ENCODE results near the gene APOL2. TPM values are rescaled to one million over a fixed set of nuclear protein-coding genes. Genes with fewer than 3 reads are reported as not detected.
"Not testable (repeated sequence)": the region's sequence is repeated elsewhere in the genome, so short reads cannot be mapped to it uniquely, and the experiment has no call there.

Gene APOL2
- total RNA-seq, 1 experiment from 2014 or later, result 10.0 TPM

GRCh38 chr22:36191106-36191836 is 48.1 kb downstream of the APOL2 start:
- H3K4me1 Mint-ChIP-seq (ENCODE audit: low read depth, unreplicated experiment), result no peaks in the 10 kb centered on the region
- H3K27me3 ChIP-seq (replicated peaks; ENCODE audit: control insufficient read depth, insufficient read depth, low read length), result no peaks in the 10 kb centered on the region; the same call in 1 of the 2 replicates
- no peak for TF ChIP-seq CTCF (IDR thresholded peaks at IDR 0.05; ENCODE audit: insufficient read depth in 1 of 2, low read depth in 1 of 2, low read length in 1 of 2, severe bottlenecking in 1 of 2, unreplicated experiment in 1 of 2)
- no peaks in the 10 kb centered on the region for H3K9me3 ChIP-seq
- ChIA-PET POLR2A (no interaction called here), CTCF (no interaction called here)
- DNase-seq, result no peak
- H3K27ac Mint-ChIP-seq (ENCODE audit: unreplicated experiment), result no peak overlapping the region
- H3K9me3 Mint-ChIP-seq (ENCODE audit: unreplicated experiment), result no peaks in the 10 kb centered on the region
- no peaks in the 10 kb centered on the region for H3K36me3 Mint-ChIP-seq (ENCODE audit: insufficient read depth, unreplicated experiment)
- intact Hi-C loops (cut with micrococcal nuclease; ENCODE audit: unreplicated experiment), result no loop called here
- H3K27me3 Mint-ChIP-seq (ENCODE audit: insufficient read depth, unreplicated experiment), result no peaks in the 10 kb centered on the region
- H3K4me3 Mint-ChIP-seq (ENCODE audit: unreplicated experiment), result no peak overlapping the region
- no peaks in the 10 kb centered on the region for H3K4me1 ChIP-seq
- no peak overlapping the region for H3K4me3 ChIP-seq (ENCODE audit: low read depth, low read length)
- BruUV-seq (replicated peaks), result no TSS peak
- H3K36me3 ChIP-seq (ENCODE audit: control insufficient read depth, insufficient read depth, low read length), result no peaks in the 10 kb centered on the region

GRCh38 chr22:36187862-36188261 is 51.5 kb downstream of the APOL2 start:
- BruUV-seq (replicated peaks); DNase-seq; H3K27me3 Mint-ChIP-seq (ENCODE audit: insufficient read depth, unreplicated experiment); H3K36me3 ChIP-seq (ENCODE audit: control insufficient read depth, insufficient read depth, low read length); H3K4me3 Mint-ChIP-seq (ENCODE audit: unreplicated experiment); H3K4me1 Mint-ChIP-seq (ENCODE audit: low read depth, unreplicated experiment); H3K4me1 ChIP-seq; H3K27me3 ChIP-seq (replicated peaks; ENCODE audit: control insufficient read depth, insufficient read depth, low read length); CTCF ChIA-PET; POLR2A ChIA-PET; H3K9me3 ChIP-seq; H3K4me3 ChIP-seq (ENCODE audit: low read depth, low read length); intact Hi-C loops (cut with micrococcal nuclease; ENCODE audit: unreplicated experiment); H3K36me3 Mint-ChIP-seq (ENCODE audit: insufficient read depth, unreplicated experiment); H3K27ac Mint-ChIP-seq (ENCODE audit: unreplicated experiment); H3K9me3 Mint-ChIP-seq (ENCODE audit: unreplicated experiment): not testable (repeated sequence)

GRCh38 chr22:36185828-36186624 is 53.3 kb downstream of the APOL2 start:
- H3K4me1 Mint-ChIP-seq (ENCODE audit: low read depth, unreplicated experiment), result no peaks in the 10 kb centered on the region
- no peak for DNase-seq
- Histone ChIP-seq H3K9me3 (no peaks in the 10 kb centered on the region), H3K4me3 (ENCODE audit: low read depth, low read length) (no peak overlapping the region), H3K4me1 (no peaks in the 10 kb centered on the region), H3K36me3 (ENCODE audit: control insufficient read depth, insufficient read depth, low read length) (no peaks in the 10 kb centered on the region), H3K27me3 (replicated peaks; ENCODE audit: control insufficient read depth, insufficient read depth, low read length) (no peaks in the 10 kb centered on the region)
- TF ChIP-seq CTCF (IDR thresholded peaks at IDR 0.05; ENCODE audit: insufficient read depth in 1 of 2, low read depth in 1 of 2, low read length in 1 of 2, severe bottlenecking in 1 of 2, unreplicated experiment in 1 of 2), result peak in 1 of 2 experiments; percentile 7
- ChIA-PET POLR2A (no interaction called here), CTCF (no interaction called here)
- no peak overlapping the region for H3K4me3 Mint-ChIP-seq (ENCODE audit: unreplicated experiment)
- H3K27ac Mint-ChIP-seq (ENCODE audit: unreplicated experiment), result no peak overlapping the region
- intact Hi-C loops (cut with micrococcal nuclease; ENCODE audit: unreplicated experiment), result no loop called here
- no peaks in the 10 kb centered on the region for H3K36me3 Mint-ChIP-seq (ENCODE audit: insufficient read depth, unreplicated experiment)
- no peaks in the 10 kb centered on the region for H3K9me3 Mint-ChIP-seq (ENCODE audit: unreplicated experiment)
- no TSS peak for BruUV-seq (replicated peaks)
- no peaks in the 10 kb centered on the region for H3K27me3 Mint-ChIP-seq (ENCODE audit: insufficient read depth, unreplicated experiment)
